NOMO-1 treated with dmso at 0.1 percent for 144 hours (cell line): Measurements from ENCODE around the gene NFATC2IP.
"Not testable (repeated sequence)": the region's sequence is repeated elsewhere in the genome, so short reads cannot be mapped to it uniquely, and the experiment has no call there.

Experiments
- DNase-seq: peaks from one replicate; lab custom pipeline; 2025; ENCODE audit not compliant: unreplicated experiment; lab: John Stamatoyannopoulos, UW

The NFATC2IP gene

GRCh38 chr16:28990375-28991040 lies 39.8 kb downstream of the NFATC2IP start:
- DNase-seq: no peak

- DNase-seq: no peak
These were observed 41.0 kb downstream of the NFATC2IP start for GRCh38 chr16:28991687-28992086.

GRCh38 chr16:28992496-28992895 lies 41.8 kb downstream of the NFATC2IP start:
- DNase-seq: no peak

- no peak for DNase-seq
These were observed 48.1 kb downstream of the NFATC2IP start for GRCh38 chr16:28998837-28999236.

DNA sequence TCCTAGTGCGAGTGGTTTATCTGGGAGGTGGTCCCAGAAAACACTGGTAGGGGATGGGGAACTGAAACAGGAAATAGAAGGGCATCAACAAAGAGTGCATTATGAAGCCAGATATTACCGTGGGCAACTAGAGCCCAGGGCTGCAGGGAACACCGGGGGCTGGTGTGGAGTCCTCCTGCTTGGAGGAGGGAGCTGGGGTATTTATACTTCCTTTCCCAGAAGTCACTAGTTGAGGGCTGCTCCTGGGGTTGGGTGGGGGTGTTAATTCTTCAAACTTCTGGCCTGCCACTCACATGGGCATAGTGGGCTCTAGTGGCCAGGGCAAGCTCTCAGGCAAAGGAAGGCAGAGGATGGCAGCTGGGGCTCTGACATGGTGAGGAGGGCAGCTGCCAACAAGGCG lies 48.8 kb downstream of the NFATC2IP start:
- no peak for DNase-seq

DNA sequence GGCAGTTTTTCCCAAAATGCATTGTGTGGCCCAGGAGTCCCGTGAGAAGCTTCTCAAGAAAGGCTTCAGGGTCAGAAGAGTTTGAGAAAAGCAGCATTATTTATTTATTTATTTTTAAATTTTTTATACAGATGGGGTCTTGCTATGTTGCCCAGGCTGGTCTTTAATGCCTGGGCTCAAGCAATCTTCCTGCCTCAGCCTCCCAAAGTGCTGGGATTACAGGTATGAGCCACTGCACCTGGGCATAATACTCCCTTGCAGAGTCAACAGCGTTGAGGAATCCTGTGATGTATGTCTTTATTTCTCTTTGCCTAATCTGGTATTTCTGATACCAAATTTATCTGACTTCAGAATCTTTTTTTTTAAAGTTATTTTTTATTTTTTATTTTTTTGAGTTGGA lies 49.3 kb downstream of the NFATC2IP start:
- DNase-seq: no peak

DNA sequence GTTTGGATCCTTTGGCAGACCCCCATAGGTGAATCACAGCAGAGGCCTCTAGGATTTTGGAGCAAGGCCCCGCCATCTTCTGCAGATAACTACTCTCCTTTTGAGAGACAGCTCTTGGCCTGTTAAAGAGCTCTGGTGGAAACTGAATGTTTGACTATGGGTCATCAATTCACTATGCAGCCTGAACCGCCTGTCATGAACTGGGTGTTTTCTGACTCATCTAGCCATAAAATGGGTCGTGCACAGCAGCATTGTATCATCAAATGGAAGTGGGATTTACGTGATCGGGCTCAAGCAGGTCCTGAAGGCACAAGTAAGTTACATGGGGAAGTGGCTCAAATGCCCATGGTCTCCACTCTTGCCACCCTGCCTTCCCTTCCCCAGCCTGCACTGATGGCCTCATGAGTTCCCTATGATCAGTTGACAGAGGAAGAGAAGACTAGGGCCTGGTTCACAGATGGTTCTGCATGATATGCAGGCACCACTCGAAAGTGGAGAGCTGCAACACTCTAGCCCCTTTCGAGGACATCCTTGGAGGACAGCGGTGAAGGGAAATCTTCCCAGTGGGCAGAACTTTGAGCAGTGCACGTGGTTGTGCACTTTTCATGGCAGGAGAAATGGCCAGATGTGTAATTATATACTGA lies 53.9 kb downstream of the NFATC2IP start:
- not testable (repeated sequence) for DNase-seq

DNA sequence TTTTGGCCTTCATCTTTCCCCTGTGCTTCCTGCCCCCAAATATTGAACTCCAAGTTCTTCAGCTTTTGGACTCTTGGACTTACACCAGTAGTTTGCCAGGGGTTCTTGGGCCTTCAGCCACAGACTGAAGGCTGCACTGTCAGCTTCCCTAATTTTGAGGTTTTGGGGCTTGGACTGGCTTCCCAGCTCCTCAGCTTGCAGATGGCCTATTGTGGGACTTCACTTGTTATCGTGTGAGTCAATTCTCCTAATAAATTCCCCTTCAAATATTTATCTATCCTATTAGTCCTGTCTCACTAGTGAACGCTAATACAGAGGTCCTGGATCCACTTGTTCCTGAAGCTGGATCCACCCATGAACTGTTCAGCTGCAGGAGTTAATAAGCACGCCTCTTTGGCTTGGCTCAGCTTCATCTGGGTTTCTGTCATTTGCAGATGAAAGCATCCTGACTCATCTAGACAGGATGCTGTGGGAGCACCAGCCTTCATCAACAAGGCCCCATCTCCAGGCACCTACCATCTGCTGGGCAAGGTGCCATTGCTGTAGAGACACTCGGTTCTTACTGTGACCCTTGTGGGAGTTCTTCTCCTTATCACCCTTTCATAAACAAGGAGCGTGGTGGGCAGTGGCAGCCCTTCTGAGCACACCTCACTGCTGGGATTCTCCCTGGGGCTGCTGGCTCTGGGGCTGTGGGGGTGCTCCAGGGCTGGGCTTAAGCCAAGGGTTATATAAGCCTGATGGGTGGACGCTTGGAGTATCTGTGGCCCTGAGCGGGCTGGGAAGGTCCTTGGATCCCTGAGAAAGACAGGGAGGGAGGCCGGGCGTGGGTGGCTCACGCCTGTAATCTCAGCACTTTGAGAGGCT lies 57.2 kb downstream of the NFATC2IP start:
- DNase-seq: no peak

- DNase-seq: no peak
These were observed 58.5 kb downstream of the NFATC2IP start for GRCh38 chr16:29009050-29009837.

- DNase-seq: no peak
These were observed 59.1 kb downstream of the NFATC2IP start for GRCh38 chr16:29009838-29010166.

- DNase-seq: no peak
These were observed 60.4 kb downstream of the NFATC2IP start for GRCh38 chr16:29011112-29011511.

GRCh38 chr16:29011851-29012250 lies 61.1 kb downstream of the NFATC2IP start:
- no peak for DNase-seq

- DNase-seq: peak; percentile 27
These were observed 62.3 kb downstream of the NFATC2IP start for GRCh38 chr16:29012913-29013553.

GRCh38 chr16:29014561-29015069 lies 63.9 kb downstream of the NFATC2IP start:
- DNase-seq: no peak
